T-helper 22 cell (primary cell): ENCODE measurements around the gene DOCK2.
"Not testable (repeated sequence)": the region's sequence is repeated elsewhere in the genome, so short reads cannot be mapped to it uniquely, and the experiment has no call there.

Experiments
- DNase-seq: peaks from one replicate; pipeline ENCODE4 v3.0.0-alpha.2; 2020; ENCODE audit warnings: low read depth

Gene DOCK2

GRCh38 chr5:169637549-169638121, 560 bp downstream of the DOCK2 start:
- peak; percentile 48 for DNase-seq

GRCh38 chr5:169641253-169641652, 4.2 kb downstream of the DOCK2 start:
- DNase-seq = no peak

DNA sequence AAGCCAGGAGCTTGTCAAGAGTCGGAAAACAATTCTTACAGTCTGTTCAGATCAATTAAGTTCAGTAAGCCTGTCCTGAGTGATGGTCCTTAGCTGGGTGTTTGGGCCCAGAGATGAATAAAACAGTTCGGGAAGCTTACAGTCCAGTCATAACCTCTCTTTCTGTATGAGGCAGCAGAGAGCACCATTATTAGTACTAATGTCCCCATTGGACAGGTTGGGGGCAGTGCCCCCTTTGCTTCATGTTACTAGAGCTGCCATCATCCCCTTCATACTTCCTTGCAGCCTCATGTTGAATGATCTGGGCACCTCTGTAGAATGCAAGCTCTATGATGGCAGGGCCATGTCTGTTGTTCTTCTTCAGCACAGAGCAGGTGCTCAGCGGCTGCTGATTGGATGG, 9.8 kb downstream of the DOCK2 start:
- DNase-seq = no peak

- DNase-seq = no peak
Observed at GRCh38 chr5:169647566-169647965, 10.5 kb downstream of the DOCK2 start.

DNA sequence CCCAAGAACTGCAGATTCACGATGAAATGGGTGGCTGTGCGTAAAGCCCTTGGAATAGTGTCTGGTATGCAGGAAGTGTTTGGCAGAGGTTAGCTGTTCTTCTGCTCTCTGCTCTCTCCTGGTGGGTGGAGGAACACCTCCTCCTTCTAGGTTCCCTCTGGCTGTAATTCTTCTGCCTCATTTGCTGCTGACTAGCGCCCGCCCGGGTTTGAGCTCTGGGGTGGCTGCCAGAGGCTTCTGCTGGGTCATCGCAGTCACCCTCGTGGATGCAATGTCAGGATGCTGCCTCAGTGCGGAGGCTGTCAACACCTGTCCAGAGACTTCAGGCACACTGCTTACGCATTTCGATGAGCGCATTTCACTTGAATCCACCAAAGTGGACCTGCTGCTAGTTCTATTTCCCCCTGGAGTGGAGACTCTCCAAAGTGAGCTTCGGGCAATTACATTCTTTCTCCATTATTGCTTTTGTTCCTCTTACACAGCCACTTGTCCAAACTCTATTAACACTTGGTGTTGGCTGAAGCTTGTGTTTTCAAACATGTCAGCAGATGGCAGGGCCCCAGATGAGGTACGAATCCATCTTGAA, 11.7 kb downstream of the DOCK2 start:
- DNase-seq = no peak

DNA sequence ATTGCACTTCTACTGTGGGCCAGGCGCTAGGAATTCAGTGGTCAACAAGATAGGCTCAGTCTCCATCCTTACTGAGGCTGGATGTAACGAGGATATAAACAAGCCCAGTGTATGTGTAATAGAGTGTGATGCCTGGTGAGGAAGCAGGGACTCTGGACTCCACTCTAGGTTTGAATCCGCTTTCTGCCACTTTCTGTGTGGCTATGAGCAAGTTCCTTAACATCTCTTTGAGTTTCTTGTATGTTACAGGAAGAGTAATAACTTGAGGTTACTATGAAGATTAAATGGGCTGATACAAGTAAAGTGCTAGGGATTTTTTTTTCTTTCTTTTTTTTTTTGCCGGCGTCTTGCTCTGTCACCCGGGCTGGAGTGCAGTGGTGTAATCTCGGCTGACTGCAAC, 12.4 kb downstream of the DOCK2 start:
- DNase-seq = no peak

DNA sequence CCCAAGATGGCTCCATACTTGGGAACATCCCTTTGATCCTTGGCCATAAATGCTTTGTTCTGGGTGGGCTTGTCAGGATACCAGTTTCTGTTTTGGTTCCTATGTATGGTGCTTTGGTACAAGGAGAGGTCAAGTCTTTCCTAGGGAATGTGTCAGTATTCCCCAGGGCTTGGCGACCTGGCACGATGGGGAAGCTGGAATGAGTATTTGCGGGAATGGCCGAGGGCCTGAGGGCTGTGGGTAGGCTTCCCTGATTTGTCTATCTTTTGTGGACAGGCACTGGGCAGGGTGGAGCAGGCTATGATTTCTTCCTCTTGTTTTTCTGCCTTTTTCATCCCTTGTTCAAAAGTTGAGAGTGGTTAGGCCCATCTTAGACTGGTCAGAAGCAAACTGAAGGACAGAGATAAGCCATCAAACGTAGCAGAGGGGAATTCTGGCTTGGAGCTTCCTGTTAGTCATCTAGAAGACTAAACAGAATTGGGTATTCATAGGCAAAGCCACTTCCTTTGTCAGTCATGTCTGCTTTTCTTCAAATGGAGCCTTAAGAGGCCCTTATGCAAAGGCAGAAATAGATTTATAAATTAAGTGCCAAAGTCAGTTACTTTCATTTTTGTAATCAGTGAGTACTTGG, 13.7 kb downstream of the DOCK2 start:
- DNase-seq = no peak

GRCh38 chr5:169651526-169651925, 14.5 kb downstream of the DOCK2 start:
- DNase-seq = no peak

- no peak for DNase-seq
Observed at GRCh38 chr5:169652057-169652456, 15.0 kb downstream of the DOCK2 start.

DNA sequence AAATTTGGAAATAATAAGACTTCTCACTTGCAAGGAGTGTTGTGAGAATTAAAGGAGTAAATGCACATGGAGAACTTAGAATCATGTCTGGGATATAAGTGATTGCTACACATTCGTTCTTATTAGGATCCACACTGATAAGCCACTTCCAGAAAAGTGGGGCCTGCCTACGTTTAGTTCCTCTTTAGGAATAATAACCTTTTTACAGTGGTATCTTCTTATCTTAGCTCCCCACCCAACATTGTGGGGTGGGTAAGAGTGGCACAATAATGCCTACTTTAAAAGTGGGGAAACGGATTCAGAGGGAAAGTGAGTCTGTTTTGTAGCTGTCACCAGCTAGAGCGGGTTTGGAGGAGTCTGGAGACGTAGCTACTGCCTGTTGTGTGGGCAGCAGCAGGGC, 16.0 kb downstream of the DOCK2 start:
- DNase-seq = no peak

DNA sequence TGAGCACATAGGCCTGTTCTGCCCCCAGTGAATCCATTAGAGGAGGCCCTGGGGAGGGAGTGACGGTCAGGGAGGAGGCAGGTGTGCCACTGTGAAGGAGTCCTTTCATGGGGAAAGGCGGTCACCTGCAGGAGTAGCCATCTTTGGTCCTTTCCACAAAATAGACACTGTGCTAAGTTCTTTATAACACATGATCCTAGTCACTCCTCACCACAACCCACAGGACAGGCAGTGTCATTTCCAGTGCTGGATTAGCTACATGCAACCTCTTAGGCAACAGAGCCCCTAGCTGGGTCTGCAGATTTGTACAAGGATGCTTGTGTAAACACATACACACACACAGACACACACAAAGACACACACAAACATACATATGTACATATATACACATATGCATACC, 18.3 kb downstream of the DOCK2 start:
- DNase-seq = no peak

DNA sequence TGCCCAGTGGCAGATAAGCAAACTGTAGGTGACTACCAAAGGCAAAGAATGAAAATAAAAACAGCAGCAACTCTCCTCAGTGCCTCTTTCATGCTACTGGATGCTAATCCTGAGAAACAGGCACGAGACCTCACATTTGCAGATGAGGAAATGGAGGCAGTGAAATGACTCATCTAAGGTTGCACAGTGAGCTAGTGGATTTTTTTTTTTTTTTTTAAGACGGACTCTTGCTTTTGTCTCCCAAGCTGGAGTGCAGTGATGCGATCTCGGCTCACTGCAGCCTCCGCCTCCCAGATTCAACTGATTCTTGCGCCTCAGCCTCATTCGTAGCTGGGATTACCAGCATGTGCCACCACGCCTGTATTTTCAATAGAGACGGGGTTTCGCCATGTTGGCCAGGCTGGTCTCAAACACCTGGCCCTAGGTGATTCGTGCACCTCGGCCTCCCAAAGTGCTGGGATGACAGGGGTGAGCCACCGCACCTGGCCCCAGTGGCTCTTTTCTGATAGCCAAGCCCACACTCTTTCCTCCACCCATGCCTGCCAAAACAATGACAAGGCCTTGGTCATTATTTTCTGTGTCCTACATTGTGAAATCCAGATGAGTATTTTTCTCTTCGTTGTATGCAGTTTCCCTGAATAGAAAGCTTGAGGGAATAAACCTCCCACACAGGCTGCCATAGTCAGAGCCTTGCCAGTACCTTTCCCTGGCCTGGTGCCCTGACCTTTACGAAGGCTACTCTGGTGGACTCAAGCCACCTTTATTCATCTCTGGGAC, 19.2 kb downstream of the DOCK2 start:
- no peak for DNase-seq

GRCh38 chr5:169657127-169657526, 20.1 kb downstream of the DOCK2 start:
- DNase-seq = no peak

DNA sequence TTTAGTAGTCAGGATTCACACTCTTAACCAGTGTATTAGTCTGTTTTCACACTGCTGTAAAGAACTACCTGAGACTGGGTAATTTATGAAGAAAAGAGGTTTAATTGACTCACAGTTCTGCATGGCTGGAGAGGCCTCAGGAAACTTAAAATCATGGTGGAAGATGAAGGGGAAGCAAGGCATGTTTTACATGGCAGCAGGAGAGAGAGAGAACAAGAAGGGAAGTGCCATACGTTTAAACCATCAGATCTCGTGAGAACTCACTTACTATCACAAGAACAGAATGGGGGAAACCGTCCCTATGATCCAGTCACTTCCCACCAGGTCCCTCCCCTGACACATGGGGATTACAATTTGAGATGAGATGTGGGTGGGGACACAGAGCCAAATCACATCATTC, 25.4 kb downstream of the DOCK2 start:
- DNase-seq = not testable (repeated sequence)

DNA sequence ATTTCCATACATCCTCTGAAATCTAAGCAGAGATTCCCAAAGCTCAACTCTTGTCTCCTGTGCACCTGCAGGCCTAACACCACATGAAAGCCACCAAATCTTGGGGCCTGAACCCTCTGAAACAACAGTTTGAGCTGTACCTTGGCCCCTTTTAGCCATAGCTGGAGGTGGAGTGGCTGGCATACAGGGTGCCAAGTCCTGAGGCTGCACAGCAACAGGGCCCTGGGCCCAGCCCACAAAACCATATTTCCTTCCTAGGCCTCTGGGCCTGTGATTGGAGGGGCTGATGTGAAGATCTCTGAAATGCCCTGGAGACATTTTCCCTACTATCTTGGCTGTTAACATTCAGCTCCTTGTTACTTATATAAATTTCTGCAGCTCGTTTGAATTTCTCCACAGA, 26.5 kb downstream of the DOCK2 start:
- no peak for DNase-seq

DNA sequence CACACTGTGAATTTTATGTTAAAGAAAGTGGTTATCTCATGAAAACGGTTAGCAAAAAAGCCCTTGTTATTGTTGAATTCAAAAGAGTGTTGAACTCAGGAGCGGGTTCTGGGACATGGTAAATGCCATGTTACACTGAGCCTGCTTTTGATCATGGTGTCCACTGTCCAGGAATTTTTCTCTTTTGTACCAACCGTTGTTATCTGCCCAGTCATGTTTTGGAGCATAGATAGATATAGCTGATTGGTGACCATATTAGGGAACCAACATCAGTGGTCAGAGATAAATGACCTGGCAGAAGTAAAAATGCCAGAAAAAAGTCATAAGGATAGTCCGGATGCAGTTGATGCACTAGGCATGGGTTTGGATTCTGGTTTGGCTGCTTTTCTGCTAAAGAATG, 29.3 kb downstream of the DOCK2 start:
- DNase-seq = no peak

- DNase-seq = no peak
Observed at GRCh38 chr5:169667896-169668674, 31.0 kb downstream of the DOCK2 start.

DNA sequence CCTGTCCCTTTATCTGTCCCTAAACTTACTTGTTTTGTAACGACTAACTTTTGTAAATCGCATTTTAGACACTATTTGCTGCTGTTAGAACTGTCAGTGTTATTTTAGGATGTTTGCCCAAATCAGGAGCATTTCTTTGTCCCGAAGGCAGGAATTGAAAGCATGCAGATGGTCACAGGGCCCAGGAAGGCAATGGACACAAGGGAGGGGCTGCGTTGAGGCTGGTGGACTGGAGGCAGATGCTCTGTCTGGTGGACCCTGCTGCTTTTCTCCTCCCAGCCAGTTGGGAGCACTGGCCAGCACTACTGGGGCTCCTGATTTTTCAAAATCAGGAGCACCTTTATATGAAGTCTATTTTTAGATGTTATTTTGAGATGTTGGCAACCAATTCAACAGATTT, 31.7 kb downstream of the DOCK2 start:
- no peak for DNase-seq

DNA sequence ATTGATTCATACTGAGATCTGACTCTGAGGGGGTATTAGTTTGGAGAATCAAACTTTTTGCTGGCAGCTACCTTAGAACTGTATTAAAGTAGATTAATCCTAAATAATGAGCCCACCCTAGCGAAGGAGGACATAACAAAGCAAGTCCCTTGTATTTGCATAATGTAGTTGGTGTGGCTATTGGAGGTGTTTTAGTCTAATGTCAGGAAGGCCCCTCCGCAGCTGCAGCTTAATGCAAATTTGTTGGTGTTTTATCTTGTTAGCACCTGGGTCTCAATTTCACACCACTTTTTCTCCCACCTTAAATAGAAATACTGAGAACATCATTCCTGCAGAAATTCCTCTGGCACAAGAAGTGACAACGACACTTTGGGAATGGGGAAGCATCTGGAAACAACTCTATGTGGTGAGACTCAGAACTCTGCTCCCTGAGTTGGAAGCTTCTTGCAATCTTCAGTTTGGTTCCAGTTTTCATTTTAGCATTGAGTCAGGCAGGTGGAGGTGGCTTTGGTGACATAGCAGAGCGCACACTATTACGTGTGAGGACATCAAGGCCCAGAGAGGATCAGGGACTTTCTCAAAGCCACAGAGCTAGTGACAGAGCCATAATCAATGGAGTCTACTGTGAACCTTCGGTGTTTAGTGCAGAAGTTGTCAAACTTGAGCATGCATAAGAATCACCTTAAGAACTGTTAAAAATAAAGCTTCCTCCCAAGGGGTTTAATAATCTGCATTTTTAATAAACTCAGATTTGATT, 33.9 kb downstream of the DOCK2 start:
- DNase-seq = no peak

- DNase-seq = no peak
Observed at GRCh38 chr5:169682026-169682425, 45.0 kb downstream of the DOCK2 start.

DNA sequence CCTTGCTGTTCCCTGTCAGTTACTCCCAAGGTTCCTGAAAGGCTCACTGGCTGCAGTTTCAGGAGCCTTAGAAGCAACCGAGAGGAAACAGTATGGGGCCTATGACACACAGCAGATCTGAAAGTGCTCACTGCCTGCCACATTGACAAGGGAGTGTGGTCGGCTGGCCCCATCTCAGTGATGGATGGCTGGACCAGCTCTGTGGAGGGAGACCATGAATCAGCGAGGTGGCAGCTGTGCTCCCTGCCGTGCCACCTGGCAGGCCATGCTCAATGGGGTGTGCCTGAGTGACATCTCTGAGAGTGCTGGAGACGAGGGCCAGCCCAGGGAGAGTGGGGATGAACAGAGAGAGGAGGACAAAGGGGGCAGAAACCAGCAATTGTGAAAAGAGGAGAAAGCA, 49.1 kb downstream of the DOCK2 start:
- DNase-seq = no peak

DNA sequence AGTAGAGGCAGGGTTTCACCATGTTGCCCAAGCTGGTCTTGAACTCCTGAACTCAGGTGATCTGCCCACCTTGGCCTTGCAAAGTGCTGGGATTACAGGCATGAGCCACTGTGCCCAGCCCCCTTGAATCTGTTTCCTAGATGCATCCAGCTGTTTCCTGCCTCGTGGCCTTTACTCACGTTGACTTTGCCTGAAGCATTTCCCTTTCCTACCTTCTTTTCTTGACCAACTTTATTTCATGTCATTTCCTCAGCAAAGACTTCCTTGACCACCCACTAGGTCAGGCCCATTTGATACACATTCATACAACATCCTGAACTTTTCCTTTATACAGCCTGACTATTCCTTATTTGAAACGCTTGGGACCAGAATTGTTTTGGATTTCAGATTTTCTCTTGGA, 51.0 kb downstream of the DOCK2 start:
- no peak for DNase-seq
